Activated T-helper 2 cell treated with anti-CD3 and anti-CD28 coated beads, Interferon-gamma antibody, Interleukin-2, Interleukin-4, amounts not matched to agents 10 μg/mL and 5 μg/mL and 100 μg/mL, durations not matched to agents 14 hours and 24 hours and 36 hours (primary cell): ENCODE data around the gene EEF1AKMT3. TPM values are rescaled to one million over a fixed set of nuclear protein-coding genes. Genes with fewer than 3 reads are reported as not detected.

Source experiments
- DNase-seq: peaks from one replicate; pipeline ENCODE4 v3.0.0; 2021; ENCODE audit warnings: low spot score
- H3K27ac Mint-ChIP-seq: one replicate; pipeline ENCODE4 v1.8.0; 2021; ENCODE audit warnings: mixed read lengths
- H3K27me3 Mint-ChIP-seq: one replicate; pipeline ENCODE4 v1.8.0; 2021; ENCODE audit warnings: low read depth, mixed read lengths
- H3K36me3 Mint-ChIP-seq: one replicate; pipeline ENCODE4 v1.8.0; 2021; ENCODE audit warnings: low read depth, mixed read lengths
- H3K4me1 Mint-ChIP-seq: one replicate; pipeline ENCODE4 v1.8.0; 2021; ENCODE audit warnings: low read depth, mixed read lengths
- H3K4me3 Mint-ChIP-seq: one replicate; pipeline ENCODE4 v1.8.0; 2021; ENCODE audit warnings: low read depth, mild to moderate bottlenecking, moderate library complexity, mixed read lengths
- H3K9me3 Mint-ChIP-seq: one replicate; pipeline ENCODE4 v1.8.0; 2021; ENCODE audit warnings: mixed read lengths
- intact Hi-C: fragments of 100-400 bp; cut with micrococcal nuclease; formaldehyde crosslinking; loops from one replicate; pipeline ENCODE4 v1.15.1; 2023
- total RNA-seq: library from RNA; stranded (reverse); gene quantifications from 2 replicates; pipeline ENCODE4 v1.2.3, GENCODE V29; 2022

EEF1AKMT3 gene
- total RNA-seq, 1 donor from 2014 or later = 5.1 TPM

DNA sequence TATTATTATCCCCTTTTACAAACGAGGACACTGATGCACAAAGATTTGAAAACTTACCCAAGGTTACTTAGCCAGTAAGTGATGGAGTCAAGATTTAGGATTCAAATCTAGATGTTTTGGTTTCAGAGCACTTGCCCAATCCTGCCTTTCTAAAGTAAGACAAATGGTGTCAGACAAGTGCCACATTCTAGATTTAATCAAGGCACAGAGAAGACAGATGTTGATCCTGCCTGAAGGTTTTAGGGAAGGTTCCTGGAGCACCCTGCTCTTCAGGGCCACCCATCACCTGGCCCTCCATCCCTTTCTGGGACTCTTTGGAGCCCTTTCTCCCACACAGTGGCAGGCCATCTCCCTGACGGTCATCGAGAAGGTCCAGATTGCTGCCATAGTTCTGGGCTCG, 14.6 kb upstream of the EEF1AKMT3 start:
- intact Hi-C loops = loop anchor here (5.0 kb wide), 1 partner anchor 150 kb away; no protein-coding TSS in a partner anchor
- H3K27ac Mint-ChIP-seq = no peak overlapping the region
- H3K4me1 Mint-ChIP-seq = peaks cover 37% of the 10 kb centered on the region
- H3K27me3 Mint-ChIP-seq = peaks cover 2% of the 10 kb centered on the region
- peaks cover 37% of the 10 kb centered on the region for H3K36me3 Mint-ChIP-seq
- no peaks in the 10 kb centered on the region for H3K9me3 Mint-ChIP-seq
- no peak for DNase-seq
- no peak overlapping the region for H3K4me3 Mint-ChIP-seq

DNA sequence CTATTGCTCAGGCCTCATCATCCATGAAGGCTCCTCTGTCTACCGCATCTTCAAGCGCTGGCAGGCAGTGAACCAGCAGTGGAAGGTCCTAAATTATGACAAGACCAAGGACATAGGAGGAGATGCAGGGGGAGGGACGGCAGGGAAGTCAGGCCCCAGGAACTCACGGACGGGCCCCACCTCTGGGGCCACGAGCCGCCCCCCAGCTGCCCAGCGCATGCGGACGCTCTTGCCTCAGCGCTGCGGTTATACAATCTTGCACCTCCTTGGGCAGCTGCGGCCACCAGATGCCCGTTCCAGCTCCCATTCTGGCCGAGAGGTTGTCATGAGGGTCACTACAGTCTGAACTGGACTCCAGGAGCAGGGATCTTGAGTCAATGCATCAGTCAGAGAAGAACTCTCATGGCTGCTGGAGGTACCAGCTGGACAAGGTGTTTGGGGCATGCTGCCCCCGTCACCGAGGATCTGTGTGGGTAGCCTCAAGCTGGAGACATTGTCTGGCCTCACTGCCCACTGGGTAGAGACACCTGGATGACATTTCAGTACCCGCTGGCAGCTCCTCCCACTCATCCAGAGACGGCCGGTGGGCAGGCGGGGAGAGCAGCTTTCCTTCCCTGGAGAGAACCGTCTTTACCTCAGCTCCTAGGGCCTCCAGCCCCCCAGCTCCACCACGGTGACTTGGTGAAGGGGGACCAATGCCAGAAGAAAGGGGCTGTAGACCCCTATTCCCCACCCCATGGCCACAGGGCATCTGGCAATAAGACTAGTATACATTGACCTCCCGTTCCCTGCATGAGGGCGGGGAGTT, 13.7 kb upstream of the EEF1AKMT3 start:
- Mint-ChIP-seq H3K4me1 (peaks cover 29% of the 10 kb centered on the region), H3K27ac (no peak overlapping the region), H3K4me3 (no peak overlapping the region), H3K27me3 (peaks cover 2% of the 10 kb centered on the region), H3K9me3 (no peaks in the 10 kb centered on the region), H3K36me3 (peaks cover 45% of the 10 kb centered on the region)
- DNase-seq = no peak
- intact Hi-C loops = loop anchor here (5.0 kb wide), 1 partner anchor 149 kb away; no protein-coding TSS in a partner anchor

DNA sequence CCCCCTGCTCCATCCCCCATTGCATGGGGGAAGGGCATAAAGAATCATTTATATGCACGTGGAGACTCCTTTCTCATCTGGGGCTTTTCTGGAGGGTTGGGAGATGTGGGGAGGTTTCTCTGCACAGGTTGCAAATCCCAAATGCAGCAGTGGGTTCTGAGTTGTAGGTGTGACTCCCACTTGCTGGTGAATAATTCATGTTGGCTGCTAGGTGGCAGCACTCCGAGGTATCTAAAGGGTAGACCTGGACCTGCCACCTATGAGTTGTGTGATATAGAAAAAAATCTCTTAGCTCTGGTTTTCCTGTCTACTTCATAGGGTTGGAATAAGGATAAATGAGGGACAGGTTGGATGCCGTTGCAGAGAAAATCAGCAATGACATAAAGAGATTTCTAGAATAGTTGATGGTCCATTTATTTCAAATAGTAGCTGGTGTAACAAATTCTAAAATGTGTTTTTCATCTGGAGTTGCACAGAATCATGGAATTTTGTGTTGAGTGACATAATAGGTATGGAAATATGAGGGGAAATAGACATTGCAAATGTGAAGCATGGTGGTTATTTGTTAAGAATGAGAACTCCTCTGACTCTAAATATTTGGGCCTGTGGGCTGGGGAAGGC, 12.9 kb upstream of the EEF1AKMT3 start:
- peaks cover 25% of the 10 kb centered on the region for H3K4me1 Mint-ChIP-seq

DNA sequence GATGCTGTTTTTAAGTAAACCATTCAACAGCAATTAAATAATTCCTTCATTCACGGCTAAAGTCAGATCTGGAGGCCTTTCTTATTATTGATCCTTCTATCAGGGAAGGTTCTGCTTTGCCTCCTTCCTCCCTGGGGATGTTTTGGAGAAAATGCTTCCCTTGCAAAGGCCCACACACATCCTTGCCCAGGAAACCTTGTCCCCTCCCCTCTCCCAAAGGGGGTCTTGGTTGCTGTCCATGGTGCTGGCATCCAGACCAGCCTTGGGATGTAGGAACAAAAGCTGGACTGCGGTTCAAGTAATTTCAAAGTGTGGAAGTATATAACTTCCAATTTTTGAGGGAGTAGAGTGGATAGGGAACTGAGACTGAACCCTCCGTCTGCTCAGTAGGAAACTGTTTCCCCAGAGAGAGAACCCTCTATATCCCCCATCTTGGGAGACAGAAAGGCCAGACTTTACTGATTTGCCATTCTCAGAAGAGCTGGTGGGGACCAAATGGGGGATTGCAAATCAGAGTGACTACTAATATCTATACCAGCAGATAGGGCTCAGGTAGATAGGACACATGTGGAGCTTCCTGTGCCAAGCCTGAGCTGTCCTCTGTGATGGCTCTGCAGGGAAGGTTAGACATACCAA, 11.9 kb upstream of the EEF1AKMT3 start:
- DNase-seq = no peak
- peaks cover 49% of the 10 kb centered on the region for H3K36me3 Mint-ChIP-seq
- intact Hi-C loops = no loop called here
- H3K27me3 Mint-ChIP-seq = peaks cover 2% of the 10 kb centered on the region
- no peak overlapping the region for H3K27ac Mint-ChIP-seq
- H3K4me3 Mint-ChIP-seq = no peak overlapping the region
- H3K4me1 Mint-ChIP-seq = peaks cover 26% of the 10 kb centered on the region
- no peaks in the 10 kb centered on the region for H3K9me3 Mint-ChIP-seq

More for the DNA sequence above, 12.9 kb upstream of the EEF1AKMT3 start:
- DNase-seq = no peak
- intact Hi-C loops = loop anchor here (5.0 kb wide), 1 partner anchor 148 kb away; no protein-coding TSS in a partner anchor
- no peak overlapping the region for H3K27ac Mint-ChIP-seq
- no peaks in the 10 kb centered on the region for H3K9me3 Mint-ChIP-seq
- H3K4me3 Mint-ChIP-seq = no peak overlapping the region
- H3K27me3 Mint-ChIP-seq = peaks cover 2% of the 10 kb centered on the region
- peaks cover 49% of the 10 kb centered on the region for H3K36me3 Mint-ChIP-seq

DNA sequence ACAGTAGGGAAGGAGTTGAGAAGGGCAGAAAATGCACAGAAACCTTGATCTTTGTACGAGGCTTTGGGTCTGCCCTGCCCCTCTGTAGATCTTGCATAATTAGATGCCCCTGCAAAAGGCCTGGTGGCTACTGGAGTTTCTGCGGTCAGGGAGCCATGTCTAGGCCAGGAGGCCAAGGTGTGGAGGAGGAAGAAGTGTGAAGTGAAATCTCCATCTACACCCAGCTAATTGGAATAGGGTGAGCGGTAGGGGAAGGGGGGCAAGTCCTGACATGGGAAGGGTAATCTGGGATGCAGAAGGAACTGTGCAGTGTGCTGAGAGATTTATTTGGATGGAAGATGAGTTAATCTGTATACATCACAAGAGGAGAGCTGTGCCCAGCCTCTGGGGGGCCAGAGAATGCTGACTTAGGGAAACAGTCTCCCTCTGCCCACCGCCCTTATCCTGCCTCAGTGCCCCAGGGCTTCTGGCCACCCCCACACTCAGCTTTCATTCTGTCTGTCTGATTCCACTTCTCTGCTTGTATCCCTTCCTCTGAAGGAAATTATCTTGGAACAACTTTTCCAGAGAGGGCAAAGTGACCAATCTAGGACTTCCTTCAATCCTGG, 10.9 kb upstream of the EEF1AKMT3 start:
- Mint-ChIP-seq H3K36me3 (peaks cover 49% of the 10 kb centered on the region), H3K4me3 (no peak overlapping the region), H3K27me3 (peaks cover 5% of the 10 kb centered on the region), H3K4me1 (peaks cover 25% of the 10 kb centered on the region), H3K27ac (no peak overlapping the region), H3K9me3 (no peaks in the 10 kb centered on the region)
- intact Hi-C loops = no loop called here
- no peak for DNase-seq

DNA sequence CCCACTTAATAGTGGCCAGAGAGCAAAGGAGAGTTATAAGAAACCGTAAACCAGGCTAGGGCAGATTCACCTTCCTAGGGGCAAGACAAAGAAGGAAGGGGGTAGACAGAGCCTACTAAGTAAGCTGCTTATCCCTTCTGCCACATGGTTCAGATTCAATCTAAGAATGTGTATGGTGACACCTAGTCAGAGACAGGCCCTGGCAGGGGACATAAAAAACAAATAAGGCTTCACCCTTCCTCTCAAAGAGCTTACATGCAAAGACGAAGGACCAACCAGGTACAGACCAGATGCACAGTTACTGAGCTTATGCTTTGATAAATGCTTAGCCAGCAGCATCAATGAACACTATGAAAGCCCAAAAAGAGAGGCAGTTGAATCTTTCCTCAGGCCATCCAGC, 10.0 kb upstream of the EEF1AKMT3 start:
- H3K27me3 Mint-ChIP-seq = peaks cover 5% of the 10 kb centered on the region
- H3K36me3 Mint-ChIP-seq = peaks cover 43% of the 10 kb centered on the region
- intact Hi-C loops = no loop called here
- peaks cover 21% of the 10 kb centered on the region for H3K4me1 Mint-ChIP-seq
- no peaks in the 10 kb centered on the region for H3K9me3 Mint-ChIP-seq
- no peak overlapping the region for H3K27ac Mint-ChIP-seq
- no peak overlapping the region for H3K4me3 Mint-ChIP-seq
- no peak for DNase-seq

DNA sequence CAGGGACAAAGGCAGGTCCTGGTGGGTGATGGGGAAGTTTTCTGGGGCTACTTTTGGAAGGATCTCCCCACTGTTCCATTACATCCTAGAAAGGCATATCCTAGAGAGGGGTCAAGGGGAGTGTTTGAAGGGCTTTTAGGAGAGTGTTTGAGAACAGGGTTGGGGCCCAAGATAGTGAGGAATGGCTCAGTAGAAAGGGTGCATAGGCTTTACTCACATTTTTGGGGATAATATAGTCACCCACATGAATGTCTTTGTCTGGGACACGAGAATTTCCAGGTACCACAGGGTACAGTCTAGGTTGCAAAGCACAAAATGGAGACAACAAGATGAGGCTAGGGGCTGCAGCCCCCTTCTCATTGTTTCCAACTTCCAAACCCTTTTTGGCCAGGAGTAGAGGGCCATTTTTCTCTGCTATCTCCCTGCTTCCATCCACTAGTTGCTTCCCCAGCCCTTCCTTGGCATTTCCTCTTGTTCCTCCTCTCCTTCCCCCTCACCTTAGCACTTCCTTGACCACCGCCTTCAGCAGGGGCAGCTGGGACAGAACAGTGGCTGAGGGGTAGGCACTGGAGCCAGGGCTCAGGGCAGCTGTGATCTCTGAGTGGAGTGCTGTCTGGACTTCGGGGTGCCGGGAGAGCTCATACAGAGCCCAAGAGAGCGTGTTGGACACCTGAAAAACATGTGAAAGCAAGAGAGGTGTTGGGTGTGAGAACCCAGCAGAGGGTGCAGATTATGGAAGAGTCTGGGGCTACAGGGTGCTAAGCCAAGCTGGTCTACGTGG, 8.3 kb upstream of the EEF1AKMT3 start:
- Mint-ChIP-seq H3K36me3 (peaks cover 49% of the 10 kb centered on the region), H3K4me3 (peak overlapping the region; percentile 87), H3K4me1 (peaks cover 17% of the 10 kb centered on the region), H3K27ac (peak overlapping the region; percentile 60), H3K9me3 (no peaks in the 10 kb centered on the region), H3K27me3 (peaks cover 5% of the 10 kb centered on the region)
- DNase-seq = no peak
- intact Hi-C loops = no loop called here

DNA sequence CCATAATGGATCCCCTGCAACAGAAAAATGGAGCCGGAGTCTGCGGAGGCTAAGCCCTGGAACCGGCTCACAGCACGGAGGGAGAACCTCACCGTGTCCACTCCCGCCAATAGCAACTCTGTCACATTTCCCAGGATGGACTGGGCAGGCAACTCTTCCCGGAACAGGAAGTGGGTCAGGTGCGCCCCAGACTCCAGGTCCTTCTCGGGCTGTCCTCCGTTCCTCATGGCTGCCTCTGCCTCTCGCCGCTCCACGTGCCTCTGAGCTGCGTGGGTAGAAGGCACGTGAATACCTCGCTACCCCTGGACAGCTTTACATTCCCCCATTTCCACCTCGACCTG, 7.8 kb upstream of the EEF1AKMT3 start:
- Mint-ChIP-seq H3K4me3 (peak overlapping the region; percentile 87), H3K9me3 (no peaks in the 10 kb centered on the region), H3K36me3 (peaks cover 49% of the 10 kb centered on the region), H3K27me3 (peaks cover 5% of the 10 kb centered on the region), H3K4me1 (peaks cover 14% of the 10 kb centered on the region), H3K27ac (no peak overlapping the region)
- intact Hi-C loops = loop anchor here (1.0 kb wide), 1 partner anchor 12 kb away; the partner anchor contains the start of gene CDK4
- DNase-seq = no peak

DNA sequence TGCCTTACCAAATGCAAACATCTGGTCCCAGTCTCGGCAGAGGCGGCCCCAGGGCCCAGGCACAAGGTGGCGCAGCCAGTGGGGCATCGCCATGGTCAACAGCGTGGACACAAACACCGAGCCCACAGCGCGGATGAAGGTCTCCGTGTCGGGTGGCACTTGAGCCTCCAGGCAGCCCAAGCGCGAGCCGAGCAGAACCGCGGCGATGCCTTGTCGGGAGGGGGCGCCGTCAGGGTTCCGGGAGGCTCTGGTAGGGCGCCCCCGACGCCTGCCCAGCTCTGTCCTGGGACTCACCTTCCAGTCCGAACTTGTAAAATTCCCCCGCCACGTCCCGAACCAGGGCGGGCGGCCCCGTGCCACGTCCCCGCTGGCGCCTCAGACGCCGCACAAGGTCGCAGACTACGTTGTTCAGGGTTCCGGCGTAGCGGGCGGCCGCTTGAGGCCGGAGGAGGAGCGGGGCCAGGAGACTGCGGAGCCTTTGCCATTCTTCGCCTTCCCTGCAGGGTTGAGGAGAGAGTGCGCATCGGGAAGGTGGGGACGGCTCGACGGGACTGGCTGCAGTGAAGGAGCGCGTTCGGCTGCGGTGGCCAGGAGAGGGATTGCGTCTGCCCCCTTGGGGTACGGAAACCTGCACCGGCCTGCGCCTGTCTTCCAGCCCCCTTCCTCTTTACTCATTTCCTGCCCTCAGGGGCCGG, 7.3 kb upstream of the EEF1AKMT3 start:
- H3K4me3 Mint-ChIP-seq = peak overlapping the region; percentile 87
- intact Hi-C loops = loop anchor here (1.0 kb wide), 1 partner anchor 13 kb away; the partner anchor contains the start of gene CDK4
- H3K27me3 Mint-ChIP-seq = peaks cover 5% of the 10 kb centered on the region
- H3K9me3 Mint-ChIP-seq = no peaks in the 10 kb centered on the region
- DNase-seq = no peak
- peaks cover 49% of the 10 kb centered on the region for H3K36me3 Mint-ChIP-seq
- peak overlapping the region; percentile 66 for H3K27ac Mint-ChIP-seq
- H3K4me1 Mint-ChIP-seq = peaks cover 14% of the 10 kb centered on the region

DNA sequence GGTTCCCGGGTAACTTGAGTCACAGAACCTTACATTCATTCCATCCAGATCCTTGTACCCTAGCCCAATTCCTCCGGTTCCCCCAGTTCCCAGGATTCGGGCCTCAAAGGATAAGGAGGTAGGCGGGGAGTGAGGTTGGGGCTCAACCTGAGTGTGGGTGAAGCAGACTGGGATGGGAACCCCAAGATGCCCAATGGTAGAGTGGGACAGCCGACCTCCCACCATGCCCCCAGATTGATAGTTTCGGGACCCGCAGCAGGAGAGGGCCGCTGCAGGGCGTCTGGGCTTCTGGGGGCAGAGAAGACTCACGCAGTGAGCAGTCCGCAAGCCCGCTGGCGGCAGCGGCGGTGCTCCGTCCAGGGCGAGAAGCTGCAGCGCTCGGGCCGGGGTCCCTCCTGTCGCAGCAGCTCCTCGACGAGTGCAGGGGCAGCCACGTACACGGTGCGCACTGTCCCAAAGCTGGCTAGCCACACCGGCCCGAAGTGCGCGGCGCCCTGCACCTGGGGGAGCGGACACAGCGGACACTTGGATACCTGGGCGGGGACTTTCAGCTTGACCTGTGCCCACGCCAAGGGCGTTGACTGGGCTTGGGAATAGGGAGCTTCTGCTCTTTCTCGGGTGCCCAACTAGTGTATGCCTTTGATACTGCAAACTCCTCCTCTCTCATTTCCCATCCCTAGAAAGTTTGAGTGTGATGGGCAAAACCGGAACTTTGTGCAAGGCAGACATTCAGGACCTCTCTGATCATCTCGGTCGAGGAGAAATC, 6.5 kb upstream of the EEF1AKMT3 start:
- no peak for DNase-seq
- intact Hi-C loops = loop anchor here (1.0 kb wide), 1 partner anchor 14 kb away; the partner anchor contains the start of gene CDK4
- peaks cover 52% of the 10 kb centered on the region for H3K36me3 Mint-ChIP-seq
- H3K4me3 Mint-ChIP-seq = peak overlapping the region; percentile 87
- peaks cover 17% of the 10 kb centered on the region for H3K4me1 Mint-ChIP-seq
- H3K27me3 Mint-ChIP-seq = peaks cover 5% of the 10 kb centered on the region
- peak overlapping the region; percentile 66 for H3K27ac Mint-ChIP-seq
- H3K9me3 Mint-ChIP-seq = no peaks in the 10 kb centered on the region
